ENCODE data around the gene BCR.

DNA sequence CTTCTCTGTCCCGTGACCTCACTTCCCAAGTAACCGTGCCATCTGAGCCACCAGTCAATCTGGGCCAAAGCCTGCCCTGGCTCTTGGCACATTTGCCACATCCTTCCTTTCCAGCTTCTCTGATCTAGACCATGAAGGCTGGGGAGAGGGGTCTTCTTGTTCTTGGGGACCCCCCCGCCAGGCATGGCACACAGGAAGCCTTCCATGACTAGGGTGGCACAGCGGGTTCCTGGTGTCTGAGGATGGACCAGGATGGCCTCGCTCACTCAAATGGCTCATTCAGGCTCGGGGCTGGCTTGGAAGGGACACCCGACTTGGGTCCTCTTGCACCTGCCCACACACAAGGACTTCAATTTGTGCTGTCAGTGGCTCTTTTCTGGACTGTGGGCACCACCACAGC is 121.3 kb downstream of the BCR start:
- no peak for TF ChIP-seq TAF1 (IDR thresholded peaks at IDR 0.05; ENCODE audit: borderline replicate concordance, low read depth, low read length)
- no peak for TF ChIP-seq POLR2A (IDR thresholded peaks at IDR 0.05; ENCODE audit: low read depth, low read length)
- TF ChIP-seq POLR2AphosphoS5 (IDR thresholded peaks at IDR 0.05; ENCODE audit: low read depth, low read length) = no peak

Data from GM12892 (cell line).